K562 (cell line): ENCODE data around the gene GATC. TPM values are rescaled to one million over a fixed set of nuclear protein-coding genes. Genes with fewer than 3 reads are reported as not detected.
A peak's percentile ranks its signal among the peaks of the same experiment; 100 is the strongest.

Source experiments
- DPF2 ChIP-seq: fragments of 450-650 bp; IDR thresholded peaks from 2 replicates; pipeline ENCODE4 v1.6.1; 2016
- EP300 ChIP-seq: IDR thresholded peaks from 2 replicates; pipeline ENCODE4 v1.6.1; 2012; ENCODE audit warnings: low read length, improper control_type of control experiment
- KDM4B ChIP-seq, 2 experiments: fragments of 450-650 bp in 1 of 2; sonication (generic) in 1 of 2; IDR thresholded peaks; 2 replicates each; pipeline ENCODE4 v1.6.1; 2016 to 2017; ENCODE audit warnings: borderline replicate concordance in 2 of 2, antibody characterized with exemption in 1 of 2, low read depth in 1 of 2, mild to moderate bottlenecking in 1 of 2
- KDM5B ChIP-seq: fragments of 200-600 bp; sonication (generic); IDR thresholded peaks from 2 replicates; pipeline ENCODE4 v1.6.1; 2012; ENCODE audit warnings: low read depth, mild to moderate bottlenecking, moderate library complexity, low read length, control low read depth, inconsistent platforms; ENCODE audit not compliant: insufficient replicate concordance
- SNRNP70 ChIP-seq: fragments of 200-400 bp; formaldehyde crosslinking; optimal IDR thresholded peaks from 2 replicates; pipeline ENCODE3; 2017; ENCODE audit warnings: low read depth, low read length
- polyA plus RNA-seq, 8 experiments: library from polyadenylated mRNA; depleted of rRNA in 4 of 8; stranded (reverse) in 5 of 8; unstranded in 3 of 8; fragments of >200 nt; fragmentation: Nextera tagmentation in 2 of 8; fragmentation: Illumina TruSeq in 1 of 8; extraction: Ambion mirVana in 2 of 8; extraction: Trizol in 1 of 8; gene quantifications; 2 replicates each; pipeline versions ENCODE4 v1.2.1 to v1.2.3, GENCODE V29; 2011 to 2014; ENCODE audit warnings: inconsistent platforms in 1 of 8, missing spikeins in 1 of 8
- total RNA-seq, 7 experiments: library from RNA; depleted of rRNA in 6 of 7; stranded (reverse); fragments of >200 nt in 6 of 7; fragmentation: Illumina TruSeq in 2 of 7; extraction: Trizol in 2 of 7; gene quantifications; 2 replicates each; pipeline versions ENCODE4 v1.2.1 to v1.2.3, GENCODE V29; 2011 to 2021; ENCODE audit warnings: low replicate concordance in 1 of 7
- TF ChIP-seq, protein P1 (sequence below): fragments of 250-450 bp; sonication (Bioruptor Pico); IDR thresholded peaks from 2 replicates; pipeline ENCODE4 v1.4.0; 2020; ENCODE audit warnings: mild to moderate bottlenecking
- TF ChIP-seq, protein P2 (sequence below): fragments of 250-450 bp; sonication (Bioruptor Pico); IDR thresholded peaks from 2 replicates; pipeline ENCODE4 v1.4.0; 2020; ENCODE audit warnings: mild to moderate bottlenecking, moderate library complexity
- TF ChIP-seq, protein P3 (sequence below): fragments of 200-600 bp; sonication (generic); IDR thresholded peaks from one replicate; pipeline ENCODE4 v1.6.1; 2012; ENCODE audit warnings: mild to moderate bottlenecking, low read depth, low read length, inconsistent platforms
- TF ChIP-seq, protein P4 (sequence below): IDR thresholded peaks from 2 replicates; pipeline ENCODE4 v1.6.1; 2011; ENCODE audit warnings: borderline replicate concordance, low read depth, mild to moderate bottlenecking, moderate library complexity, low read length; ENCODE audit not compliant: insufficient read depth, poor library complexity, severe bottlenecking

The GATC gene
- total and polyA plus RNA-seq, 9 of the 15 experiments (the other 6 are each of a cell fraction or from before 2014, with no cell fraction given) = 5.8 to 52.6 (median 28.2) TPM

DNA sequence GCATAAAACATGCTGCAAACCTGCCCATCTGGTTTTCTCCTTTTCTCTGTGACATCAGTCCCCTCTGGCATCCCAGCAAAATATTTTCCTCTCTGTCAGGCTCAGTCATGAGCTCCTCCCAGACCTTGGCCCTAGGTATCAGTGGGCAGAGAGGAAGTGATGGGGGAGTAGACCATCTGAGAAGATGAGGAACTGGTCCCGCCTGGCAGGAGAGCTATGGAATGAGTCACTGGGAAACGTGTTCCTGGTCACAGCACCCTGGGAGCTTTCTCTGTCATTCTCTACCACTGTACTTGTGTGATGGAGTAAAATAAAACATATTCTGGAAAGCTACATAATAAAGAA lies 28.3 kb downstream of the GATC start (continued):
- TF ChIP-seq, protein P1, sequence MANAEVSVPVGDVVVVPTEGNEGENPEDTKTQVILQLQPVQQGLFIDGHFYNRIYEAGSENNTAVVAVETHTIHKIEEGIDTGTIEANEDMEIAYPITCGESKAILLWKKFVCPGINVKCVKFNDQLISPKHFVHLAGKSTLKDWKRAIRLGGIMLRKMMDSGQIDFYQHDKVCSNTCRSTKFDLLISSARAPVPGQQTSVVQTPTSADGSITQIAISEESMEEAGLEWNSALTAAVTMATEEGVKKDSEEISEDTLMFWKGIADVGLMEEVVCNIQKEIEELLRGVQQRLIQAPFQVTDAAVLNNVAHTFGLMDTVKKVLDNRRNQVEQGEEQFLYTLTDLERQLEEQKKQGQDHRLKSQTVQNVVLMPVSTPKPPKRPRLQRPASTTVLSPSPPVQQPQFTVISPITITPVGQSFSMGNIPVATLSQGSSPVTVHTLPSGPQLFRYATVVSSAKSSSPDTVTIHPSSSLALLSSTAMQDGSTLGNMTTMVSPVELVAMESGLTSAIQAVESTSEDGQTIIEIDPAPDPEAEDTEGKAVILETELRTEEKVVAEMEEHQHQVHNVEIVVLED (CRISPR knock-in tag) = no peak
- TF ChIP-seq EP300 (no peak), DPF2 (peak; percentile 52; the same call in 1 of the 2 replicates), SNRNP70 (no peak), KDM5B (no peak), KDM4B (IDR thresholded peaks at IDR 0.05; ENCODE audit: borderline replicate concordance in 2 of 2, low read depth in 1 of 2) (no peak)
- TF ChIP-seq, protein P2, sequence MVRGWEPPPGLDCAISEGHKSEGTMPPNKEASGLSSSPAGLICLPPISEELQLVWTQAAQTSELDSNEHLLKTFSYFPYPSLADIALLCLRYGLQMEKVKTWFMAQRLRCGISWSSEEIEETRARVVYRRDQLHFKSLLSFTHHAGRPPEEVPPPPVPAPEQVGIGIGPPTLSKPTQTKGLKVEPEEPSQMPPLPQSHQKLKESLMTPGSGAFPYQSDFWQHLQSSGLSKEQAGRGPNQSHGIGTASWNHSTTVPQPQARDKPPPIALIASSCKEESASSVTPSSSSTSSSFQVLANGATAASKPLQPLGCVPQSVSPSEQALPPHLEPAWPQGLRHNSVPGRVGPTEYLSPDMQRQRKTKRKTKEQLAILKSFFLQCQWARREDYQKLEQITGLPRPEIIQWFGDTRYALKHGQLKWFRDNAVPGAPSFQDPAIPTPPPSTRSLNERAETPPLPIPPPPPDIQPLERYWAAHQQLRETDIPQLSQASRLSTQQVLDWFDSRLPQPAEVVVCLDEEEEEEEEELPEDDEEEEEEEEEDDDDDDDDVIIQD (CRISPR knock-in tag) = no peak
- TF ChIP-seq, protein P3, sequence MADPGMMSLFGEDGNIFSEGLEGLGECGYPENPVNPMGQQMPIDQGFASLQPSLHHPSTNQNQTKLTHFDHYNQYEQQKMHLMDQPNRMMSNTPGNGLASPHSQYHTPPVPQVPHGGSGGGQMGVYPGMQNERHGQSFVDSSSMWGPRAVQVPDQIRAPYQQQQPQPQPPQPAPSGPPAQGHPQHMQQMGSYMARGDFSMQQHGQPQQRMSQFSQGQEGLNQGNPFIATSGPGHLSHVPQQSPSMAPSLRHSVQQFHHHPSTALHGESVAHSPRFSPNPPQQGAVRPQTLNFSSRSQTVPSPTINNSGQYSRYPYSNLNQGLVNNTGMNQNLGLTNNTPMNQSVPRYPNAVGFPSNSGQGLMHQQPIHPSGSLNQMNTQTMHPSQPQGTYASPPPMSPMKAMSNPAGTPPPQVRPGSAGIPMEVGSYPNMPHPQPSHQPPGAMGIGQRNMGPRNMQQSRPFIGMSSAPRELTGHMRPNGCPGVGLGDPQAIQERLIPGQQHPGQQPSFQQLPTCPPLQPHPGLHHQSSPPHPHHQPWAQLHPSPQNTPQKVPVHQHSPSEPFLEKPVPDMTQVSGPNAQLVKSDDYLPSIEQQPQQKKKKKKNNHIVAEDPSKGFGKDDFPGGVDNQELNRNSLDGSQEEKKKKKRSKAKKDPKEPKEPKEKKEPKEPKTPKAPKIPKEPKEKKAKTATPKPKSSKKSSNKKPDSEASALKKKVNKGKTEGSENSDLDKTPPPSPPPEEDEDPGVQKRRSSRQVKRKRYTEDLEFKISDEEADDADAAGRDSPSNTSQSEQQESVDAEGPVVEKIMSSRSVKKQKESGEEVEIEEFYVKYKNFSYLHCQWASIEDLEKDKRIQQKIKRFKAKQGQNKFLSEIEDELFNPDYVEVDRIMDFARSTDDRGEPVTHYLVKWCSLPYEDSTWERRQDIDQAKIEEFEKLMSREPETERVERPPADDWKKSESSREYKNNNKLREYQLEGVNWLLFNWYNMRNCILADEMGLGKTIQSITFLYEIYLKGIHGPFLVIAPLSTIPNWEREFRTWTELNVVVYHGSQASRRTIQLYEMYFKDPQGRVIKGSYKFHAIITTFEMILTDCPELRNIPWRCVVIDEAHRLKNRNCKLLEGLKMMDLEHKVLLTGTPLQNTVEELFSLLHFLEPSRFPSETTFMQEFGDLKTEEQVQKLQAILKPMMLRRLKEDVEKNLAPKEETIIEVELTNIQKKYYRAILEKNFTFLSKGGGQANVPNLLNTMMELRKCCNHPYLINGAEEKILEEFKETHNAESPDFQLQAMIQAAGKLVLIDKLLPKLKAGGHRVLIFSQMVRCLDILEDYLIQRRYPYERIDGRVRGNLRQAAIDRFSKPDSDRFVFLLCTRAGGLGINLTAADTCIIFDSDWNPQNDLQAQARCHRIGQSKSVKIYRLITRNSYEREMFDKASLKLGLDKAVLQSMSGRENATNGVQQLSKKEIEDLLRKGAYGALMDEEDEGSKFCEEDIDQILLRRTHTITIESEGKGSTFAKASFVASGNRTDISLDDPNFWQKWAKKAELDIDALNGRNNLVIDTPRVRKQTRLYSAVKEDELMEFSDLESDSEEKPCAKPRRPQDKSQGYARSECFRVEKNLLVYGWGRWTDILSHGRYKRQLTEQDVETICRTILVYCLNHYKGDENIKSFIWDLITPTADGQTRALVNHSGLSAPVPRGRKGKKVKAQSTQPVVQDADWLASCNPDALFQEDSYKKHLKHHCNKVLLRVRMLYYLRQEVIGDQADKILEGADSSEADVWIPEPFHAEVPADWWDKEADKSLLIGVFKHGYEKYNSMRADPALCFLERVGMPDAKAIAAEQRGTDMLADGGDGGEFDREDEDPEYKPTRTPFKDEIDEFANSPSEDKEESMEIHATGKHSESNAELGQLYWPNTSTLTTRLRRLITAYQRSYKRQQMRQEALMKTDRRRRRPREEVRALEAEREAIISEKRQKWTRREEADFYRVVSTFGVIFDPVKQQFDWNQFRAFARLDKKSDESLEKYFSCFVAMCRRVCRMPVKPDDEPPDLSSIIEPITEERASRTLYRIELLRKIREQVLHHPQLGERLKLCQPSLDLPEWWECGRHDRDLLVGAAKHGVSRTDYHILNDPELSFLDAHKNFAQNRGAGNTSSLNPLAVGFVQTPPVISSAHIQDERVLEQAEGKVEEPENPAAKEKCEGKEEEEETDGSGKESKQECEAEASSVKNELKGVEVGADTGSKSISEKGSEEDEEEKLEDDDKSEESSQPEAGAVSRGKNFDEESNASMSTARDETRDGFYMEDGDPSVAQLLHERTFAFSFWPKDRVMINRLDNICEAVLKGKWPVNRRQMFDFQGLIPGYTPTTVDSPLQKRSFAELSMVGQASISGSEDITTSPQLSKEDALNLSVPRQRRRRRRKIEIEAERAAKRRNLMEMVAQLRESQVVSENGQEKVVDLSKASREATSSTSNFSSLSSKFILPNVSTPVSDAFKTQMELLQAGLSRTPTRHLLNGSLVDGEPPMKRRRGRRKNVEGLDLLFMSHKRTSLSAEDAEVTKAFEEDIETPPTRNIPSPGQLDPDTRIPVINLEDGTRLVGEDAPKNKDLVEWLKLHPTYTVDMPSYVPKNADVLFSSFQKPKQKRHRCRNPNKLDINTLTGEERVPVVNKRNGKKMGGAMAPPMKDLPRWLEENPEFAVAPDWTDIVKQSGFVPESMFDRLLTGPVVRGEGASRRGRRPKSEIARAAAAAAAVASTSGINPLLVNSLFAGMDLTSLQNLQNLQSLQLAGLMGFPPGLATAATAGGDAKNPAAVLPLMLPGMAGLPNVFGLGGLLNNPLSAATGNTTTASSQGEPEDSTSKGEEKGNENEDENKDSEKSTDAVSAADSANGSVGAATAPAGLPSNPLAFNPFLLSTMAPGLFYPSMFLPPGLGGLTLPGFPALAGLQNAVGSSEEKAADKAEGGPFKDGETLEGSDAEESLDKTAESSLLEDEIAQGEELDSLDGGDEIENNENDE = no peak
- TF ChIP-seq, protein P4, sequence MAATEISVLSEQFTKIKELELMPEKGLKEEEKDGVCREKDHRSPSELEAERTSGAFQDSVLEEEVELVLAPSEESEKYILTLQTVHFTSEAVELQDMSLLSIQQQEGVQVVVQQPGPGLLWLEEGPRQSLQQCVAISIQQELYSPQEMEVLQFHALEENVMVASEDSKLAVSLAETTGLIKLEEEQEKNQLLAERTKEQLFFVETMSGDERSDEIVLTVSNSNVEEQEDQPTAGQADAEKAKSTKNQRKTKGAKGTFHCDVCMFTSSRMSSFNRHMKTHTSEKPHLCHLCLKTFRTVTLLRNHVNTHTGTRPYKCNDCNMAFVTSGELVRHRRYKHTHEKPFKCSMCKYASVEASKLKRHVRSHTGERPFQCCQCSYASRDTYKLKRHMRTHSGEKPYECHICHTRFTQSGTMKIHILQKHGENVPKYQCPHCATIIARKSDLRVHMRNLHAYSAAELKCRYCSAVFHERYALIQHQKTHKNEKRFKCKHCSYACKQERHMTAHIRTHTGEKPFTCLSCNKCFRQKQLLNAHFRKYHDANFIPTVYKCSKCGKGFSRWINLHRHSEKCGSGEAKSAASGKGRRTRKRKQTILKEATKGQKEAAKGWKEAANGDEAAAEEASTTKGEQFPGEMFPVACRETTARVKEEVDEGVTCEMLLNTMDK = no peak
